IMR-90 (cell line): ENCODE data around the gene RMDN2. TPM values are rescaled to one million over a fixed set of nuclear protein-coding genes. Genes with fewer than 3 reads are reported as not detected.
A peak's percentile ranks its signal among the peaks of the same experiment; 100 is the strongest.

ENCODE experiments used
- ATAC-seq: fragments of 200-7000 bp; cut with Tn5 transposase; 2 replicates; pipeline ENCODE4 v1.9.1; 2020; ENCODE audit warnings: low read depth, mild to moderate bottlenecking, moderate library complexity
- BruUV-seq: library from RNA; stranded (reverse); fragments of 400-500 nt; replicated peaks from 2 replicates; lab custom pipeline; 2021; lab: Mats Ljungman, UMichigan
- CTCF ChIA-PET: fragments of 300-600 bp; formaldehyde crosslinking; extraction: SDS; loops from one replicate; lab custom pipeline; 2021; ENCODE audit warnings: antibody characterized with exemption; lab: Yijun Ruan, JAX
- POLR2A ChIA-PET: fragments of 300-600 bp; sonication (Branson Sonifier 250); formaldehyde crosslinking; loops from one replicate; lab custom pipeline; 2022; ENCODE audit warnings: antibody characterized with exemption; ENCODE audit not compliant: unreplicated experiment; lab: Charles Lee
- DNase-seq: peaks from one replicate; pipeline ENCODE4 v3.0.0; 2013
- H2AFZ ChIP-seq: replicated peaks from 2 replicates; pipeline ENCODE3; 2013; ENCODE audit warnings: low read length, mild to moderate bottlenecking; ENCODE audit not compliant: poor library complexity
- H2AK5ac ChIP-seq: 2 replicates; pipeline ENCODE4 v1.6.1; 2013; ENCODE audit warnings: low read depth, low read length, inconsistent platforms
- H2AK9ac ChIP-seq: replicated peaks from 2 replicates; pipeline ENCODE3; 2013; ENCODE audit warnings: mild to moderate bottlenecking, low read depth, low read length, moderate library complexity; ENCODE audit not compliant: poor library complexity
- H2BK120ac ChIP-seq: 2 replicates; pipeline ENCODE4 v1.6.1; 2013; ENCODE audit warnings: low read depth, low read length, inconsistent platforms
- H2BK15ac ChIP-seq: 3 replicates; pipeline ENCODE4 v1.6.1; 2013; ENCODE audit warnings: low read depth, low read length, inconsistent platforms
- H2BK20ac ChIP-seq: 2 replicates; pipeline ENCODE4 v1.6.1; 2013; ENCODE audit warnings: low read depth, mild to moderate bottlenecking, inconsistent platforms, low read length, moderate library complexity
- H2BK5ac ChIP-seq: 2 replicates; pipeline ENCODE4 v1.6.1; 2013; ENCODE audit warnings: mild to moderate bottlenecking, low read depth, low read length, inconsistent platforms; ENCODE audit not compliant: poor library complexity, severe bottlenecking
- H3K14ac ChIP-seq: replicated peaks from 2 replicates; pipeline ENCODE4 v1.6.1; 2013; ENCODE audit warnings: low read depth, low read length, inconsistent platforms
- H3K18ac ChIP-seq: 2 replicates; pipeline ENCODE4 v1.6.1; 2013; ENCODE audit warnings: low read depth, low read length, control low read depth
- H3K23ac ChIP-seq: 2 replicates; pipeline ENCODE4 v1.6.1; 2013; ENCODE audit warnings: low read depth, low read length, inconsistent platforms
- H3K27ac ChIP-seq: 2 replicates; pipeline ENCODE4 v1.5.1; 2013; ENCODE audit warnings: mild to moderate bottlenecking, control low read depth, low read length; ENCODE audit not compliant: insufficient read depth
- H3K27me3 ChIP-seq: 2 replicates; pipeline ENCODE4 v1.6.1; 2013; ENCODE audit warnings: low read length; ENCODE audit not compliant: control insufficient read depth, insufficient read depth
- H3K36me3 ChIP-seq: 2 replicates; pipeline ENCODE4 v1.6.1; 2013; ENCODE audit warnings: low read length, mixed read lengths; ENCODE audit not compliant: control insufficient read depth, insufficient read depth
- H3K4ac ChIP-seq: 2 replicates; pipeline ENCODE4 v1.6.1; 2013; ENCODE audit warnings: low read depth, low read length, inconsistent platforms
- H3K4me1 ChIP-seq: 2 replicates; pipeline ENCODE4 v1.6.1; 2013; ENCODE audit warnings: low read length, mixed read lengths; ENCODE audit not compliant: control insufficient read depth, insufficient read depth
- H3K4me2 ChIP-seq: 2 replicates; pipeline ENCODE4 v1.6.1; 2013; ENCODE audit warnings: low read depth, mild to moderate bottlenecking, control low read depth, low read length, moderate library complexity
- H3K4me3 ChIP-seq: 2 replicates; pipeline ENCODE4 v1.5.1; 2013; ENCODE audit warnings: low read depth, mild to moderate bottlenecking, control low read depth, low read length, moderate library complexity; ENCODE audit not compliant: insufficient read depth
- H3K56ac ChIP-seq: 2 replicates; pipeline ENCODE4 v1.6.1; 2013; ENCODE audit warnings: low read length, inconsistent platforms; ENCODE audit not compliant: insufficient read depth; ENCODE audit errors: extremely low read depth
- H3K79me1 ChIP-seq, 2 experiments: 2 replicates each; pipeline ENCODE4 v1.6.1; 2013; ENCODE audit warnings: low read length in 2 of 2, inconsistent platforms in 1 of 2, low read depth in 1 of 2
- H3K9ac ChIP-seq: 2 replicates; pipeline ENCODE4 v1.6.1; 2013; ENCODE audit warnings: low read depth, low read length, control low read depth
- H3K9me1 ChIP-seq: 2 replicates; pipeline ENCODE4 v1.6.1; 2013; ENCODE audit warnings: low read length, inconsistent platforms; ENCODE audit not compliant: insufficient read depth
- H3K9me3 ChIP-seq: 2 replicates; pipeline ENCODE4 v1.6.1; 2013; ENCODE audit warnings: low read length; ENCODE audit not compliant: control insufficient read depth, insufficient read depth
- H4K20me1 ChIP-seq: 2 replicates; pipeline ENCODE4 v1.6.1; 2013; ENCODE audit warnings: low read length, inconsistent platforms; ENCODE audit not compliant: insufficient read depth
- H4K5ac ChIP-seq: 2 replicates; pipeline ENCODE4 v1.6.1; 2013; ENCODE audit warnings: mild to moderate bottlenecking, low read depth, low read length, control low read depth
- H4K8ac ChIP-seq, 2 experiments: 2 replicates each; pipeline ENCODE4 v1.6.1; 2013; ENCODE audit warnings: low read depth in 2 of 2, low read length in 2 of 2, control low read depth in 1 of 2, inconsistent platforms in 1 of 2
- H4K91ac ChIP-seq: 2 replicates; pipeline ENCODE4 v1.6.1; 2013; ENCODE audit warnings: low read depth, low read length, inconsistent platforms; ENCODE audit not compliant: insufficient read depth
- BHLHE40 ChIP-seq: fragments of 150-350 bp; IDR thresholded peaks from 2 replicates; pipeline ENCODE4 v1.6.1; 2016; ENCODE audit warnings: mild to moderate bottlenecking, low read depth, low read length
- CEBPB ChIP-seq: IDR thresholded peaks from 2 replicates; pipeline ENCODE4 v1.6.1; 2012; ENCODE audit warnings: low read depth, low read length, improper control_type of control experiment
- CHD1 ChIP-seq: IDR thresholded peaks from 2 replicates; pipeline ENCODE4 v1.6.1; 2012; ENCODE audit warnings: low read depth, low read length, improper control_type of control experiment
- CTCF ChIP-seq: conservative IDR thresholded peaks from 2 replicates; pipeline ENCODE4 v1.5.1; 2012; ENCODE audit warnings: mild to moderate bottlenecking, low read depth, low read length, improper control_type of control experiment
- ELK1 ChIP-seq: fragments of 150-350 bp; IDR thresholded peaks from 2 replicates; pipeline ENCODE4 v1.6.1; 2016; ENCODE audit warnings: low read depth, mild to moderate bottlenecking, low read length, moderate library complexity, borderline replicate concordance
- MAFK ChIP-seq: IDR thresholded peaks from 2 replicates; pipeline ENCODE4 v1.6.1; 2012; ENCODE audit warnings: low read depth, low read length, improper control_type of control experiment
- MAZ ChIP-seq: IDR thresholded peaks from 2 replicates; pipeline ENCODE4 v1.6.1; 2012; ENCODE audit warnings: low read depth, mild to moderate bottlenecking, low read length, improper control_type of control experiment, moderate library complexity, borderline replicate concordance
- MXI1 ChIP-seq: IDR thresholded peaks from 2 replicates; pipeline ENCODE4 v1.6.1; 2012; ENCODE audit warnings: low read depth, mild to moderate bottlenecking, low read length, moderate library complexity, borderline replicate concordance
- NFE2L2 ChIP-seq: fragments of 150-350 bp; IDR thresholded peaks from 2 replicates; pipeline ENCODE4 v1.6.1; 2016; ENCODE audit warnings: low read depth, mild to moderate bottlenecking, low read length
- POLR2A ChIP-seq: IDR thresholded peaks from 2 replicates; pipeline ENCODE4 v1.6.1; 2012; ENCODE audit warnings: mild to moderate bottlenecking, low read depth, low read length
- RFX5 ChIP-seq: IDR thresholded peaks from 2 replicates; pipeline ENCODE4 v1.8.0; 2012; ENCODE audit warnings: low read depth, mild to moderate bottlenecking, low read length, moderate library complexity
- SMC3 ChIP-seq: fragments of 150-350 bp; IDR thresholded peaks from 2 replicates; pipeline ENCODE4 v1.6.1; 2016; ENCODE audit warnings: low read depth, mild to moderate bottlenecking, antibody characterized with exemption, low read length, moderate library complexity
- USF2 ChIP-seq: fragments of 150-350 bp; IDR thresholded peaks from 2 replicates; pipeline ENCODE4 v1.6.1; 2017; ENCODE audit warnings: mild to moderate bottlenecking, antibody characterized with exemption, low read length, low read depth
- WGBS, 2 experiments: methylation state at CpG; one replicate each; pipeline versions ENCODE4 v1.1.5 to v1.1.7; 2013; ENCODE audit warnings: missing lambda C conversion rate in 2 of 2; ENCODE audit not compliant: insufficient read length in 1 of 2; ENCODE audit errors: extremely low coverage in 2 of 2; 5-methylcytosine and 5-hydroxymethylcytosine counted together
- dilution Hi-C: fragments of 300-500 bp; cut with HindIII; formaldehyde crosslinking; loops from one replicate; pipeline ENCODE4 v1.14.3; 2018; ENCODE audit warnings: low sequenced_read_pairs; ENCODE audit not compliant: unreplicated experiment
- in situ Hi-C: fragments of 300-500 bp; cut with MboI; formaldehyde crosslinking; loops from 3 replicates; pipeline ENCODE4 v1.14.3; 2019; ENCODE audit warnings: low sequenced_read_pairs, inconsistent platforms, mixed read lengths
- intact Hi-C: fragments of 100-400 bp; cut with micrococcal nuclease; formaldehyde crosslinking; loops from 2 replicates; pipeline ENCODE4 v1.10.0; 2022
- polyA plus RNA-seq, 3 experiments: library from polyadenylated mRNA; depleted of rRNA; stranded (reverse); fragments of >200 nt; gene quantifications; 2 replicates each; pipeline ENCODE4 v1.2.3, GENCODE V29; 2012; ENCODE audit warnings: low replicate concordance in 1 of 3
- total RNA-seq: library from RNA; depleted of rRNA; stranded (reverse); fragments of >200 nt; gene quantifications from 2 replicates; pipeline ENCODE4 v1.2.3, GENCODE V29; 2012

RMDN2 gene
- total and polyA plus RNA-seq, 2 of the 4 experiments (the other 2 are of a cell fraction), result 2.3 to 3.0 TPM

GRCh38 chr2:38056216-38056615 lies 131.1 kb downstream of the RMDN2 start:
- Histone ChIP-seq H3K36me3 (no peaks in the 10 kb centered on the region), H3K27me3 (peaks cover 13% of the 10 kb centered on the region), H3K18ac (no peak overlapping the region), H3K4me3 (no peak overlapping the region), H3K79me1 (no peaks in the 10 kb centered on the region), H3K27ac (no peak overlapping the region), H2AK9ac (no peak overlapping the region), H4K91ac (no peak overlapping the region), H3K4me2 (no peak overlapping the region), H2AK5ac (no peak overlapping the region), H4K5ac (no peak overlapping the region), H3K23ac (no peak overlapping the region), H2BK120ac (no peak overlapping the region), H2BK5ac (no peak overlapping the region), H3K9ac (no peak overlapping the region), H3K9me1 (peaks cover 8% of the 10 kb centered on the region), H2AFZ (no peak overlapping the region), H3K14ac (no peak overlapping the region; the same call in 1 of the 2 replicates), H2BK20ac (0 out of 2 replicates have a peak overlapping the region, but pooled peaks have one; percentile 52), H3K9me3 (no peaks in the 10 kb centered on the region), H3K4me1 (0 out of 2 replicates have a peak, but pooled peaks cover 2% of the 10 kb centered on the region), H3K4ac (0 out of 2 replicates have a peak overlapping the region, but pooled peaks have one; percentile 1), H4K20me1 (no peaks in the 10 kb centered on the region), H3K56ac (no peak overlapping the region), H4K8ac (no peak overlapping the region), H2BK15ac (no peak overlapping the region)
- BruUV-seq, result no TSS peak
- ChIA-PET CTCF (no interaction called here), POLR2A (no interaction called here)
- DNase-seq, result no peak
- intact Hi-C loops (no loop called here), dilution Hi-C loops (no loop called here), in situ Hi-C loops (no loop called here)
- ATAC-seq, result no peak
- no CpG with 5 or more reads among the region's 3 CpGs for WGBS, 2 experiments
- TF ChIP-seq CEBPB (no peak), CTCF (no peak), MAFK (no peak), POLR2A (no peak), CHD1 (no peak), RFX5 (no peak), BHLHE40 (no peak), USF2 (no peak), MAZ (no peak), NFE2L2 (no peak), SMC3 (no peak), ELK1 (no peak), MXI1 (no peak)
